BLaER1 (cell line): ENCODE results near the gene ETNK2.

Experiments
- H3K27ac ChIP-seq: shearing (Covaris generic); formaldehyde crosslinking; 2 replicates; pipeline ENCODE4 v1.8.1; 2022
- H3K27me3 ChIP-seq: shearing (Covaris generic); formaldehyde crosslinking; 2 replicates; pipeline ENCODE4 v1.8.1; 2022
- H3K36me3 ChIP-seq: shearing (Covaris generic); formaldehyde crosslinking; 2 replicates; pipeline ENCODE4 v1.8.1; 2022
- H3K4me1 ChIP-seq: shearing (Covaris generic); formaldehyde crosslinking; 2 replicates; pipeline ENCODE4 v1.8.1; 2022
- H3K4me2 ChIP-seq: shearing (Covaris generic); formaldehyde crosslinking; 2 replicates; pipeline ENCODE4 v1.8.1; 2022
- H3K4me3 ChIP-seq: shearing (Covaris generic); formaldehyde crosslinking; 2 replicates; pipeline ENCODE4 v1.8.1; 2022
- H3K9ac ChIP-seq: shearing (Covaris generic); formaldehyde crosslinking; 2 replicates; pipeline ENCODE4 v1.8.1; 2022
- H3K9me3 ChIP-seq: shearing (Covaris generic); formaldehyde crosslinking; 2 replicates; pipeline ENCODE4 v1.8.1; 2022
- H4K20me1 ChIP-seq: shearing (Covaris generic); formaldehyde crosslinking; 2 replicates; pipeline ENCODE4 v1.8.1; 2022
- Cebpa-rat ChIP-seq: shearing (Covaris generic); IDR thresholded peaks from 2 replicates; pipeline ENCODE4 v1.8.1; 2022

The ETNK2 gene

DNA sequence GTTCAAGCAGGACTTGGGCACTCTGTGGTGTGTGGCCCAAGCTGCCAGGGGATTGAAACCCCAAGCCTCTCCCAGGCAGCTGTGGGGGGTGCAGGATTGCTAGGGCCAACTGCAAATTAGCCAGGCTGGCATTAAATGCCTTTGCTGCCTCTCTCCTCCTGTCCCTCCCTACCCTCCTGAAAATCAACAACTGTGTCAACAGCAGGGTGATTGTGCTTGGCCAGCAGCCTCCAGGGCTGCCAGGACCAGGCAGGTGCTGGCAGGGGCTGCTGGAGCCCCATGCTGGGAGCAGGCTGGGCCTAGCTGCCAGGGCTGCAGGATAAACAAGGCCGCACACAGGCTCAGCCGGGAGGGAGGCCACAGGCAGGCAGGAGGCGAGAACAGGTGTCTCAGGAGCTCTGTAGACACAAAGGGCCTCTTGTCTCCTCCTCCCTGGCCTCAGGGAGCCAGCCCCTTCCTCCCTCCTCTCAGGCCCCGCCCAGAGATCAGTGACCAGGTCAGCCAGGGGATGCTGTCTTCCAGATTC lies 67.5 kb downstream of the ETNK2 start:
- H3K36me3 ChIP-seq, result no peaks in the 10 kb centered on the region
- no peaks in the 10 kb centered on the region for H3K9me3 ChIP-seq
- no peak for TF ChIP-seq Cebpa-rat
- peaks cover 23% of the 10 kb centered on the region for H3K4me1 ChIP-seq
- no peak overlapping the region for H3K4me2 ChIP-seq
- no peaks in the 10 kb centered on the region for H4K20me1 ChIP-seq
- H3K9ac ChIP-seq, result no peak overlapping the region
- no peak overlapping the region for H3K4me3 ChIP-seq
- H3K27me3 ChIP-seq, result no peaks in the 10 kb centered on the region
- no peak overlapping the region for H3K27ac ChIP-seq

- H3K27me3 ChIP-seq, result no peaks in the 10 kb centered on the region
- no peak overlapping the region for H3K4me3 ChIP-seq
- no peaks in the 10 kb centered on the region for H3K9me3 ChIP-seq
- H3K27ac ChIP-seq, result no peak overlapping the region
- no peak overlapping the region for H3K9ac ChIP-seq
- H3K4me1 ChIP-seq, result peaks cover 31% of the 10 kb centered on the region
- TF ChIP-seq Cebpa-rat, result no peak
- no peak overlapping the region for H3K4me2 ChIP-seq
- no peaks in the 10 kb centered on the region for H3K36me3 ChIP-seq
- H4K20me1 ChIP-seq, result no peaks in the 10 kb centered on the region
These were observed 68.4 kb downstream of the ETNK2 start for GRCh38 chr1:204083491-204083890.

GRCh38 chr1:204081791-204082513 lies 69.9 kb downstream of the ETNK2 start:
- Histone ChIP-seq H3K27me3 (peaks cover 7% of the 10 kb centered on the region), H3K36me3 (no peaks in the 10 kb centered on the region), H3K4me3 (no peak overlapping the region), H3K27ac (no peak overlapping the region), H3K9me3 (no peaks in the 10 kb centered on the region), H4K20me1 (no peaks in the 10 kb centered on the region), H3K4me1 (peaks cover 38% of the 10 kb centered on the region), H3K9ac (no peak overlapping the region), H3K4me2 (no peak overlapping the region)
- TF ChIP-seq Cebpa-rat, result no peak

- H3K4me2 ChIP-seq, result peak overlapping the region; percentile 68; the same call in 1 of the 2 replicates
- peaks cover 14% of the 10 kb centered on the region for H3K27me3 ChIP-seq
- no peaks in the 10 kb centered on the region for H4K20me1 ChIP-seq
- no peak overlapping the region for H3K27ac ChIP-seq
- H3K9ac ChIP-seq, result no peak overlapping the region
- H3K9me3 ChIP-seq, result no peaks in the 10 kb centered on the region
- no peak for TF ChIP-seq Cebpa-rat
- H3K4me3 ChIP-seq, result no peak overlapping the region
- H3K4me1 ChIP-seq, result peaks cover 38% of the 10 kb centered on the region
- H3K36me3 ChIP-seq, result no peaks in the 10 kb centered on the region
These were observed 70.6 kb downstream of the ETNK2 start for GRCh38 chr1:204081164-204081790.
